Hippocampal formation (tissue), 2 donors: ENCODE data around the gene CCM2.

ENCODE experiments used
- DNase-seq, 2 donors: peaks; one replicate each; lab custom pipeline; 2025; lab: John Stamatoyannopoulos, UW

Gene CCM2

GRCh38 chr7:45000093-45001032 lies at the start of gene CCM2:
Gene CCM2 (plus strand): TSS chr7:45000201. CDS start chr7:45000334, 133 bp downstream.
- DNase-seq: no peak

GRCh38 chr7:44953156-44953555 lies 46.8 kb upstream of the CCM2 start:
- DNase-seq: no peak

DNA sequence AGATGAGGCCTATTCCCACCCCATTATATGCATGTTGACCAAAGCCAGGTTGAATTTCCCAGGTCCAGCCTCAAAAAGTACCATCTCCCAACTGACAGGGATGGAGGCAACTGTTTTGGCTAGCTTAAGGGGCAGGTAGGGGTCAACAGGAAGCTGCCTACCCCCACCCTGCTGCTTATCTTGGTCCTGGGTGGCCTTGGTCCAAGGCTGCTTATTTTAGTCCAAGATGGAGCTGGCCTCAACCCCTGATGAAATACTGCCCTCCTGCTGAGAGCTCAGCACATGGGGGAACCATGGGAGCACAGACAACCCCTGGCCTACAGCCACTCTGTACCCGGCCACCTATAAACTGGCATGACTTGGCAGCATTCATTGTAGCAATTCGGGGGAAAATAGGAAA lies 44.3 kb upstream of the CCM2 start:
- DNase-seq: no peak

DNA sequence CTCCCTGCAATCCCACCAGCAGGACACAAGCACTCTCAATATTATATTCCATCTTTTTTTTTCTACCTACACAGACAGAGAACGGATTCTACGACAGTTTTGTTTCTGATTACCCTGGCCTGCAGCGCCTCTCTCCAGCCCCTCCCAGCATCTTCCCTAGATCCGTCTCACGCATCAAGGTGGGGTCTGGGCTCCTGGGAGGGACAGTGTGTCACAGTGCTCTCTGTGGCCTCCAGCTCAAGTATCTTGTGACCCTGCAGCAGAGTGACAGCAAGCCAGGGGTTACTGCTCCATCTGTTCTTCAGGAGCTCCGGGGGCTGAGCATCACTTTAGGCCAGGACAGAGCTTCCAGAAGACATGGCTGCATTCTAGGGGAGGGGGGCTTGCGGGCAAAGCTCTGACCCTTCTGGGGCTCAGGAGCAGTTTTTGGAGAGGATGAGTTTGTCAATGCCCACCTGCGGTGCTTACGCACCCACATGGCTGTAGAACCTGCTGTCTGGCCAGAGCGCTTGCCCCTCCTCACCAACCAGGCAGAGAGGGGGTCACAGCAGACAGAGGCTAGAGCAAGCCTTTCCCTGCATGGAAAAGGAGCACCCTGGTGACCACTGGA lies 43.7 kb upstream of the CCM2 start:
- no peak for DNase-seq

GRCh38 chr7:44958645-44959344 lies 41.2 kb upstream of the CCM2 start:
- no peak for DNase-seq

DNA sequence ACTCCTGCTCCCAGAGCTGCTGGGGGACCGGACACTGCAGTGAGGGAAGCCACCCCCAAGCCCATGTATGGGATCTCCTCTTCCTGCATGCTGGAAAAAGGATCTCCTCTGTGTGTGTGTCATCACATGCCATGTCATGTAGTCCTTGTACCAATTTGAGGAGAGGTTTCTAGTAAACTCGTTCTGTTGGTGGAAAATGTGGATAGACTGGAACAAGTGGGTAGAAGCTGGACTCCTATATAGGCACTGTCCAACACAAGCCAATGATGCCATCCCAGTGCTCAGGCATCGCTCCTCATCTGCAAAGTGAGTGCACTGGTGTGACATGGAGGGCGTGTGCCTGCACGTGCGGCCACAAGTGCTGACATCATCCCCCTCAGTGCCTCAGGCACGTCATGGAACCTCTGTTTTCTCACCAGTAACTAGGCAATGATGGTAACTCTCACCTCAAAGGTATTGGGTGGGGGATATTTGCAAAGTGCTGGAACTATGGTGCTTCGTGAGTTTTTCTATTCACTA lies 40.5 kb upstream of the CCM2 start:
- DNase-seq: no peak

GRCh38 chr7:44960011-44960580 lies 39.9 kb upstream of the CCM2 start:
- no peak for DNase-seq

DNA sequence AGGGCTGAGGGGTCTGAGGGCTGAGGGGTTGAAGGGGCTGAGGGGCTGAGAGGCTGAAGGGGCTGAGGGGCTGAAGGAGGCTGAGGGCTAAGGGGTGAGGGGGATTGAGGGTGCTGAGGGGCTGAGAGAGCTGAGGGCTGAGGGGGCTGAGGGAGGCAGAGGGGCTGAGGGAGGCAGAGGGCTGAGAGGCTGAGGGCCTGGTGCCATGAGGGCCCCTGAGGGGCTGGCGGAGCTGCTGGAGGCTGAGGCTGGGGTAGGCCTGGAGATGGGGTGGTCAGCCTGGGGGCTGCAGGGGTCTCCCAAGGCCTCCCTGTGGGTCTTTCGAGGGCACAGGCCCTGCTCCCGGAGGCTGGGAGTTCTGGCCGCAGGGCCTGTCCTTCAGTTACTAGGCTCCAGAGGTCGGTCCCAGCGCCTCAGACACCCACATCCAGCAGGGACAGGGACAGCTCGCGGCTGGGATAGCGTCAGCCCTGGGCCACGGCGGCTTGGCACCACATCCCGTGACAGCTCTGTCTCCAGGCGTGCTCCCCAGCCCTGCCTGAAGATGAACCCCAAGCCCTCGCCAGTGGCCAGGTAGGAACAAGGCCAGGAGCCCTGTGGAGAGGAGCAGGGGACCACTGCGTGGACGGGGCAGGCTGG lies 38.0 kb upstream of the CCM2 start:
- no peak for DNase-seq

- DNase-seq: no peak
Measured at GRCh38 chr7:44962483-44963251, 37.3 kb upstream of the CCM2 start.

DNA sequence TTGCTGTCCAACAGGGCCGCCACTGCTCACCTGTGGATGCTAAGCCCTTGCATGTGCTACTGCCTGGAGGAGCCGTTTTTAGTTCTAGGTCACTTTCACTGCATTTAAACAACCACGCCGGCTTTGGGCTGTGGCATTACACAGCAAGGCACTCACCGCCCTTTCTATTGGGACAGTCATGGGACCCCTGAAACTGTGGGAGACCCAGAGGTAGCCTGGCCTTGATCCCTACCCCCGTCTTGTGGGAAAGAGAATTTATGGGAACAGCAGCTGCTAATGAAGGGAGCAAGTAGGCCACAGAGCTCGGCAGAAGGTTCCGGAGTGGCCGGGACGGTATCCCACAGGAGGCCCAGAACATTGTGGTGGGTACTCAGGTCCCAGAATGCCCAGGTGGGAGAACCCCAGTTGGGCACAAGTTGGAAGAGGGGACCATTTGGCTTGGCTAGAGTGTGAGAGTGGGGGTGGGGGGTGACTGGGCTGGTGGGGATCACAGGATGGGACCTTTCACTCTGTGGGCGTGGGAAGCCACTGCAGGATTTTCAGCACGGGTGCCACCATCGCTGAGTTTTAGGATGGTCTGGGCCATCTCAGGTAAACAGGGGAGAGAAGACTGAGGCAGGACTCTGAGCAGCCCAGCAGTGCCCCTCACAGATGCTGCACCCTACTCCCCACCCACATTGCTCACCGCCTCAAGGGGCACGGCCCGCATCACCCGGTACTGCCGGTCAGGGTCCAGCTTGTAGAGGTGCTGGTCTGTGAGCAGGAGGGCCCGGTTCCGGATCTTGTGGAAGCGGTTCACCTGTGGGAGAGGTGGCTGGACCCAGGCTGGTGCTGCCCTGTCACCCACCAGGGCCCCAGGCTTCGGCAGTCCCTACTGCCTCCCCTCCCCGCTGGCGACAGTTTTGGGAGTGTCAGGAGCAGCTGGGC lies 36.4 kb upstream of the CCM2 start:
- no peak for DNase-seq

DNA sequence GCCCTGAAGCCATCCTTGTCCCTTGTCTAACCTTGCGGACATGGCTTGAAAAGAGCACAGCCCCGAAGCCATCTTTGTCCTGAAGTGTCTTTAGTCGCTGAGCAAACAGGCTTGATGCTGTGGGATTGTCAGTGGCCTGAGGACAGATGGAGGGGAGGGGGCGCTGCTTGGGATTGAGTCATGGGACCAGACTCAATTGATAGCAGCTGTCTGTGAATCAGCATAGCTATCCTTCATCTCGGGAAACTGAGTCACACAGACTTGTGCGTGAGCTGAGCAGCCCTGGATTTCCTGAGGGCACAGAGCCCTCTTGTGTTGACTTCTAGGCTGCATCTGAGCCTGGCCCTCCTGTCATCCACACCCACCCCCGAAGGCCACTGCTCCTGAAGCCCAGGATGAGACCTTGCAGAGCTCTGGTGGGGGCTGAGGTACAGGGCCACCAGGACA lies 35.6 kb upstream of the CCM2 start:
- DNase-seq: no peak

- DNase-seq: no peak
Measured at GRCh38 chr7:44964831-44965440, 35.1 kb upstream of the CCM2 start.

- DNase-seq: no peak
Measured at GRCh38 chr7:44965441-44965903, 34.5 kb upstream of the CCM2 start.

DNA sequence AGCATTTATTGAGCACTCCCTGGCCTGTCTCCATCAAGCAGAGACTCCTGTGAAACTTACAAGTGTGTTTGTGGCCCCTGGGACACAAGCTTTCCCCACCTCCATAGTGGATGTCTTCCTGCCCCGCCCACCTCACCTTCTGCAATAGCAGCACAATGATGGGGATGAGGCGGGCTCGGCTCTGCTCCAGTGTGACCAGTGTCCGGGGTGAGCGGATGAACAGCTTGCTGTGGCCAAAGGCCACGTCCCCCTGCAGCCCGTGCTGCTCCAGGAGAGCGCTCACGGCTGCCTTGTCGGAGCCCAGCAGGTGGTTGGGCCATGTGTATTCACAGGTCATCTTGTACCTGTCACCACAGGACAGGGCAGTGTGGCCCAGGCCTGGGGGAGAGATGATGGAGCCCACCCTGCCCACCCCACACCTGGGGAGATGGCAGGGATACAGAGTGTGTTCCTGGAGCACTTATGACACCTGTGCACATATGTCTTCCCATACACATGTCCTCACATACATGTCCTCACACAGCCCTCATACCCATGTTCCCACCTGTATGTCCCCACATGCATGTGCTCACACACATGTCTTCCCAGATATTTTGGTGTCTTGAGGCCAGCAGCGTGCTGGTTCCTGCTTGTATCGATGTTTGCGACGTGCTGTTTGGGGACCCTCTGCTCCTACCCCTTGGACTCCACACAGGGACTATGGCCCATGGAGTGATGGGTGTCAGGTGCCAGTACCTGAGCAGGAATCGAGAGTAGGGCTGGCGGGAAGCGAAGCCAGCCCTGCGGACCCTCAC lies 33.9 kb upstream of the CCM2 start:
- no peak for DNase-seq

DNA sequence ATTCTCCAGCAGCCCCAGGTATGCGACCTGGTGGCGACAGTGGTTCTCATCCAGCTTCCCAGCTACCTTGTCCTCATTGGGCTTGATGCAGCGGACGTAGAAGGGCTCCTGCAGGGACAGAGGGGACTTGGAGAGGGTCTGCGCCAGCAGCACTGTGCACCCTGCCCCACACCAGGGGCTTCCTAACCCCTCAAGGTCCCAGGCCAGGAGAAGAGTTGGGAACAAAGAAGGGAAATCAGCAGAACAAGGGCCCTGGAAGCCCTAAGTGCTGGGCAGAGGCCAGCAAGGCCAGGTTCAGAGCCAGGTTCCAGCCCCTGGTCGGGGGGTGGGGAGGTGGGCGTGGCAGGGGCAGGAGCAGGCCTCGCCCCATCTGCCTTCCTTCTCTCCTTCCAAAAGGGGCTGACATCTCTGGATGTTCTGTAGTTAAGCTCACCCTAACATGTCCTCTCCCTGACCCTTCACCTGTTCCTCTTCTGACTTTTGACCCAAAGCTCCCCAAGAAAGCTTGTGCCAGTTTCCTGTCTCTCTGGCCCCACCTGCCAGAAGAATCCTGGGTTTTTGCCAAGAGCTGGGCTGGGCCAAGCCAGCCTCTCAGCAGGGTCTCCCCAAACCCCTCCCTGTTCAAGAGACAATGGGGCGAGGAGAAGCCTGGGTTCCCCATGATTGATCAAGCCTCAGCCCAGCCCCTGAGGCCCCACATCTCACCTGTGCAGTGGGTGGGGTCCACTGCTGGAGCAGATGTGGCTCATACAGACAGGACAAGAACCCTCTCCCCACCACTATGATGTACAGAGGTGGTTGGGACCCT lies 33.1 kb upstream of the CCM2 start:
- DNase-seq: no peak

GRCh38 chr7:44967571-44968446 lies 32.2 kb upstream of the CCM2 start:
- no peak for DNase-seq
